ENCODE measurements around the gene SLF1.

The SLF1 gene

DNA sequence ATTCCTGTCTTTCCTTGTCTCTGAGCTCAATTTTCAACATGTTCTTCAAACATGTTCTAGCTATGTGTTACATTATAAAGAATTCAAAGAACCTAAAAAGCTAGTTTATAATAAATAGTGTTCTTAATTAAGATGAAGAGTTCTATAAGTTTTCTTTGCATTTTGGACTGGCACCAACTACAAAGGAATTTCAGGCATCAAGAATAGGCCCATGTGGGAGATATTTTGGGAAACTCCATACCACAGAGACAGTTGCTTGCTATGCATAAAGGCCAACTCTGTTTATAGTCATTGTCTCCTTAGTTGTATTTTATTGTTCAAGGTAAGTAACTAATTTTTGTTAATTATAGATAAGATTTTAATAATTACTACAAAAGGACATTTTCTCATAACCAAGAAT is 4.5 kb downstream of the SLF1 start:
- Histone ChIP-seq H3K4me3 (ENCODE audit: low read depth, low read length) (no peak overlapping the region), H3K36me3 (peaks cover 11% of the 10 kb centered on the region), H3K9me3 (ENCODE audit: severe bottlenecking) (no peaks in the 10 kb centered on the region), H3K27me3 (ENCODE audit: insufficient read depth, low read depth, severe bottlenecking) (no peaks in the 10 kb centered on the region), H3K27ac (no peak overlapping the region)
- no peak for DNase-seq
- TF ChIP-seq, protein P1, sequence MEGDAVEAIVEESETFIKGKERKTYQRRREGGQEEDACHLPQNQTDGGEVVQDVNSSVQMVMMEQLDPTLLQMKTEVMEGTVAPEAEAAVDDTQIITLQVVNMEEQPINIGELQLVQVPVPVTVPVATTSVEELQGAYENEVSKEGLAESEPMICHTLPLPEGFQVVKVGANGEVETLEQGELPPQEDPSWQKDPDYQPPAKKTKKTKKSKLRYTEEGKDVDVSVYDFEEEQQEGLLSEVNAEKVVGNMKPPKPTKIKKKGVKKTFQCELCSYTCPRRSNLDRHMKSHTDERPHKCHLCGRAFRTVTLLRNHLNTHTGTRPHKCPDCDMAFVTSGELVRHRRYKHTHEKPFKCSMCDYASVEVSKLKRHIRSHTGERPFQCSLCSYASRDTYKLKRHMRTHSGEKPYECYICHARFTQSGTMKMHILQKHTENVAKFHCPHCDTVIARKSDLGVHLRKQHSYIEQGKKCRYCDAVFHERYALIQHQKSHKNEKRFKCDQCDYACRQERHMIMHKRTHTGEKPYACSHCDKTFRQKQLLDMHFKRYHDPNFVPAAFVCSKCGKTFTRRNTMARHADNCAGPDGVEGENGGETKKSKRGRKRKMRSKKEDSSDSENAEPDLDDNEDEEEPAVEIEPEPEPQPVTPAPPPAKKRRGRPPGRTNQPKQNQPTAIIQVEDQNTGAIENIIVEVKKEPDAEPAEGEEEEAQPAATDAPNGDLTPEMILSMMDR (IDR thresholded peaks at IDR 0.05; ENCODE audit: low read depth, low read length): no peak

- TF ChIP-seq, protein P1 (IDR thresholded peaks at IDR 0.05; ENCODE audit: low read depth, low read length): no peak
- no peak for DNase-seq
- no peaks in the 10 kb centered on the region for H3K9me3 ChIP-seq (ENCODE audit: severe bottlenecking)
- no peaks in the 10 kb centered on the region for H3K27me3 ChIP-seq (ENCODE audit: insufficient read depth, low read depth, severe bottlenecking)
- no peak overlapping the region for H3K27ac ChIP-seq
- no peak overlapping the region for H3K4me3 ChIP-seq (ENCODE audit: low read depth, low read length)
- peaks cover 11% of the 10 kb centered on the region for H3K36me3 ChIP-seq
Measured at GRCh38 chr5:94623877-94624276, 5.4 kb downstream of the SLF1 start.

DNA sequence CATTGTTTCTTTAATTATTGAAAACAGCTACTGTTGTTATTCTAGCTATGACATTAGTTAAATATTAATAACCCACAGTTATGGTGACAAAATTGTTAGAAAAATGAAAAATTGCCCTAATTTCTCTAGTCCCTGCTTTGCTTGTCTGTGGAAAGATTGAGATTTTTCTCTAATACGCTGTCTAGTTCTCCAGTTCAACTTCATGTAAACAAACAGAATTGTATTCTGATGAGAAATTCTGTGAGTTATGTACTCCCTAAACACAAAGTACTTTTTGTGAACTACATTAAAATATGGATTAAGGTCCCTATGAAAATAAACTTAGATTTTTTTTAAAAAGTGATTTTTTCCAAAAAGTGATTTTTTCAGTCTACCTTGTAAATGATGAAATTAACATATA is 8.7 kb downstream of the SLF1 start:
- Histone ChIP-seq H3K27ac (no peak overlapping the region), H3K4me3 (ENCODE audit: low read depth, low read length) (no peak overlapping the region), H3K27me3 (ENCODE audit: insufficient read depth, low read depth, severe bottlenecking) (no peaks in the 10 kb centered on the region), H3K36me3 (peaks cover 32% of the 10 kb centered on the region), H3K9me3 (ENCODE audit: severe bottlenecking) (no peaks in the 10 kb centered on the region)
- no peak for DNase-seq
- TF ChIP-seq, protein P1 (IDR thresholded peaks at IDR 0.05; ENCODE audit: low read depth, low read length): no peak

GRCh38 chr5:94632024-94632423 is 13.6 kb downstream of the SLF1 start:
- no peak for DNase-seq
- TF ChIP-seq, protein P1 (IDR thresholded peaks at IDR 0.05; ENCODE audit: low read depth, low read length): no peak
- Histone ChIP-seq H3K4me3 (ENCODE audit: low read depth, low read length) (no peak overlapping the region), H3K9me3 (ENCODE audit: severe bottlenecking) (no peaks in the 10 kb centered on the region), H3K27ac (no peak overlapping the region), H3K27me3 (ENCODE audit: insufficient read depth, low read depth, severe bottlenecking) (no peaks in the 10 kb centered on the region), H3K36me3 (peaks cover 58% of the 10 kb centered on the region)

- no peak for DNase-seq
- TF ChIP-seq, protein P1 (IDR thresholded peaks at IDR 0.05; ENCODE audit: low read depth, low read length): no peak
Measured at GRCh38 chr5:94640176-94640575, 21.7 kb downstream of the SLF1 start.

DNA sequence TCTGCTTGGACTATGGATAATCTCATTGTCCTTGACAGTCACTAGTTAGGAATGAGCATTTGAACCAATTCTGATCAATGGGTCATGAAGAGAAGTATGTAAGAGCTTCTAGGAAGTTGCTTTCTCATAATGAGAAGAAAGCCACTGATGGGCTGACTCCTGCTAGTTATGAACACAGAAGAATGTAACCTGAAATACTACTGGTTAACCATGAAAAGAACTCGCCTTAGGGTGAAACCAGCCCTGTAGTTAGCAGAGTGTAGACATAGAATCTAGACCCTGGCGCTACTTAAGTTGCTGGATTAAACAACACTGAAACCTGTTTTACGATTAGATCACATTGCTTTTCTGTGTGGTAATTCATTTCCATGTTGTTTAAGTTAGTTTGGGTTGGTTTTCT is 26.6 kb downstream of the SLF1 start:
- Histone ChIP-seq H3K4me3 (ENCODE audit: low read depth, low read length) (no peak overlapping the region), H3K36me3 (peaks cover 16% of the 10 kb centered on the region), H3K9me3 (ENCODE audit: severe bottlenecking) (no peaks in the 10 kb centered on the region), H3K27me3 (ENCODE audit: insufficient read depth, low read depth, severe bottlenecking) (no peaks in the 10 kb centered on the region), H3K27ac (no peak overlapping the region)
- no peak for DNase-seq
- TF ChIP-seq, protein P1 (IDR thresholded peaks at IDR 0.05; ENCODE audit: low read depth, low read length): no peak

More at GRCh38 chr5:94640176-94640575, 21.7 kb downstream of the SLF1 start:
- H3K27me3 ChIP-seq (ENCODE audit: insufficient read depth, low read depth, severe bottlenecking): no peaks in the 10 kb centered on the region
- H3K27ac ChIP-seq: no peak overlapping the region
- H3K4me3 ChIP-seq (ENCODE audit: low read depth, low read length): no peak overlapping the region
- H3K36me3 ChIP-seq: peaks cover 31% of the 10 kb centered on the region
- no peaks in the 10 kb centered on the region for H3K9me3 ChIP-seq (ENCODE audit: severe bottlenecking)

All from WERI-Rb-1 (cell line).